T-cell (primary cell): ENCODE measurements around the gene ATAD1. TPM values are rescaled to one million over a fixed set of nuclear protein-coding genes. Genes with fewer than 3 reads are reported as not detected.

Experiments
- ATAC-seq, 4 experiments: fragments of 200-7000 bp in 3 of 4; fragments of 150-1000 bp in 1 of 4; cut with Tn5 transposase; replicated peaks in 1 of 4; 1 replicate in 3 of 4; 2 replicates in 1 of 4; pipeline ENCODE4 v1.10.0; 2021; ENCODE audit warnings: moderate library complexity in 3 of 4, mild to moderate bottlenecking in 2 of 4, moderate number of reproducible peaks in 1 of 4
- CTCF ChIA-PET, 2 donors: fragments of 300-600 bp; sonication (Branson Sonifier 250); formaldehyde crosslinking; loops; one replicate each; lab custom pipeline; 2022; ENCODE audit warnings: antibody characterized with exemption in 2 of 2; lab: Charles Lee
- POLR2A ChIA-PET, 2 donors: fragments of 300-600 bp; sonication (Branson Sonifier 250); formaldehyde crosslinking; loops; one replicate each; lab custom pipeline; 2022; ENCODE audit warnings: antibody characterized with exemption in 2 of 2; lab: Charles Lee
- DNase-seq, 35 experiments: peaks; one replicate each; pipeline versions ENCODE4 v3.0.0 to v3.0.0-alpha.2; 2013 to 2023
- H3K27ac ChIP-seq: one replicate; pipeline ENCODE4 v1.5.1; 2013; ENCODE audit warnings: low read length
- H3K27me3 ChIP-seq, 2 experiments: replicated peaks in 1 of 2; 1 replicate in 1 of 2; 2 replicates in 1 of 2; pipeline versions ENCODE4 v1.6.1 to v1.7.0; 2013; ENCODE audit warnings: low read length in 1 of 2, mixed read lengths in 1 of 2; ENCODE audit not compliant: control insufficient read depth in 2 of 2, insufficient read depth in 2 of 2; ENCODE audit errors: extremely low read depth in 1 of 2
- H3K36me3 ChIP-seq, 2 donors: 1 replicate in 1 of 2; 2 replicates in 1 of 2; pipeline versions ENCODE4 v1.6.1 to v1.7.0; 2013; ENCODE audit warnings: low read length in 1 of 2; ENCODE audit not compliant: control insufficient read depth in 2 of 2, insufficient read depth in 1 of 2; ENCODE audit errors: extremely low read depth in 1 of 2
- H3K4me1 ChIP-seq, 2 experiments: 1 replicate in 1 of 2; 2 replicates in 1 of 2; pipeline versions ENCODE4 v1.6.1 to v1.7.0; 2013; ENCODE audit warnings: low read length in 2 of 2, mixed read lengths in 1 of 2; ENCODE audit not compliant: insufficient read depth in 2 of 2, control insufficient read depth in 1 of 2; ENCODE audit errors: extremely low read depth in 1 of 2
- H3K4me3 ChIP-seq, 2 donors: 1 replicate in 1 of 2; 2 replicates in 1 of 2; pipeline versions ENCODE4 v1.5.1 to v1.7.0; 2013; ENCODE audit warnings: mild to moderate bottlenecking in 2 of 2, low read length in 1 of 2, moderate library complexity in 1 of 2; ENCODE audit not compliant: control insufficient read depth in 1 of 2; ENCODE audit errors: extremely low read depth in 1 of 2
- H3K9me3 ChIP-seq: 2 replicates; pipeline ENCODE4 v1.7.0; 2013
- H3K27ac Mint-ChIP-seq, 2 donors: one replicate each; pipeline ENCODE4 v1.8.0; 2020 to 2021; ENCODE audit warnings: mild to moderate bottlenecking in 2 of 2, mixed read lengths in 2 of 2
- H3K27me3 Mint-ChIP-seq, 2 donors: one replicate each; pipeline ENCODE4 v1.8.0; 2021 to 2022; ENCODE audit warnings: mixed read lengths in 2 of 2
- H3K36me3 Mint-ChIP-seq: one replicate; pipeline ENCODE4 v1.8.0; 2021; ENCODE audit warnings: mixed read lengths
- H3K4me1 Mint-ChIP-seq, 3 donors: one replicate each; pipeline ENCODE4 v1.8.0; 2020 to 2022; ENCODE audit warnings: mixed read lengths in 3 of 3, mild to moderate bottlenecking in 1 of 3
- H3K4me3 Mint-ChIP-seq, 3 donors: one replicate each; pipeline ENCODE4 v1.8.0; 2020 to 2022; ENCODE audit warnings: mild to moderate bottlenecking in 3 of 3, mixed read lengths in 3 of 3, moderate library complexity in 3 of 3
- H3K9me3 Mint-ChIP-seq, 3 donors: one replicate each; pipeline ENCODE4 v1.8.0; 2020 to 2022; ENCODE audit warnings: mixed read lengths in 3 of 3
- WGBS: methylation state at CpG from one replicate; pipeline ENCODE4 v1.1.5; 2013; ENCODE audit warnings: missing lambda C conversion rate; ENCODE audit not compliant: insufficient coverage; 5-methylcytosine and 5-hydroxymethylcytosine counted together
- total RNA-seq, 35 experiments: library from RNA in 6 of 35; stranded (reverse) in 6 of 35; fragments of 120-200 nt in 1 of 35; gene quantifications; one replicate each; pipeline versions ENCODE4 v1.2.1 to v1.2.4 and lab custom pipeline; 2013 to 2026

The ATAD1 gene
- total RNA-seq, 5 donors from 2014 or later (not counting 1 experiment from before 2014, with no cell fraction given), result 35.2 to 43.8 (median 42.1) TPM

- Mint-ChIP-seq H3K27ac (no peak overlapping the region), H3K4me3 (no peak overlapping the region), H3K4me1 (peaks cover 6 to 11% (median 6%) of the 10 kb centered on the region in 3 donors), H3K36me3 (peaks cover 42% of the 10 kb centered on the region), H3K9me3 (no peaks in the 10 kb centered on the region), H3K27me3 (no peaks in the 10 kb centered on the region)
- DNase-seq (no peak), ATAC-seq (no peak)
- Histone ChIP-seq H3K9me3 (no peaks in the 10 kb centered on the region), H3K4me3 (no peak overlapping the region), H3K4me1 (no peaks in the 10 kb centered on the region), H3K36me3 (peaks cover 0 to 32% of the 10 kb centered on the region in 2 donors), H3K27ac (no peak overlapping the region), H3K27me3 (no peaks in the 10 kb centered on the region)
- ChIA-PET POLR2A (interaction anchor here in 1 of 2 donors (0.6 kb wide), 1 partner anchor 9 kb away, joined by 3 read pairs; no protein-coding TSS in a partner anchor), CTCF (no interaction called here)
- 88% methylated on average over 1 of the region's 6 CpGs for WGBS
Measured at GRCh38 chr10:87760195-87760905, 57.7 kb downstream of the ATAD1 start.

- H3K36me3 ChIP-seq, result peaks cover 0 to 35% of the 10 kb centered on the region in 2 donors
- ATAC-seq, result no peak
- H3K27ac ChIP-seq, result no peak overlapping the region
- ChIA-PET POLR2A (no interaction called here), CTCF (no interaction called here)
- Mint-ChIP-seq H3K4me3 (no peak overlapping the region), H3K4me1 (peaks cover 6 to 11% (median 6%) of the 10 kb centered on the region in 3 donors), H3K36me3 (peaks cover 39% of the 10 kb centered on the region), H3K27ac (no peak overlapping the region), H3K27me3 (no peaks in the 10 kb centered on the region), H3K9me3 (no peaks in the 10 kb centered on the region)
- H3K9me3 ChIP-seq, result no peaks in the 10 kb centered on the region
- H3K27me3 ChIP-seq, result no peaks in the 10 kb centered on the region
- no peaks in the 10 kb centered on the region for H3K4me1 ChIP-seq
- no peak overlapping the region for H3K4me3 ChIP-seq
- DNase-seq, result no peak
Measured at GRCh38 chr10:87759551-87759950, 58.5 kb downstream of the ATAD1 start.

DNA sequence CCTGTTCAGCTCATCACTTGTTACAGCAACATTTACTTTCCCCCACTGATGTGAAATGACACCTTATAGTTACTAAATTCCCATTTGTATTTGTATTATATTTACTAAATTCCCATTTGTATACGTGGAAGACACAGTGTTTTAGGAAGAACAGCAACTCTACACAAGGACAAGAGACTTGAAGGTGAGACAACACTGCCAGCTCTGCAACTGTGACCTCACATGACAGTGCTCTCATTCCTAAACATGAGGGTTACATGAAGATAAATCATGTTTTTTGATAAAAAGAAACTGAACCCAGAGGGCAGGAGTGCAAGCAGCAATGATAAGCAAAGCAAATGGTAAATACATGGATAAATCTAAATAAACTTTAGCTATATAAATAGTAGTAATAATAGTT, 60.3 kb downstream of the ATAD1 start:
- Histone ChIP-seq H3K27ac (no peak overlapping the region), H3K27me3 (no peaks in the 10 kb centered on the region), H3K9me3 (no peaks in the 10 kb centered on the region), H3K4me1 (no peaks in the 10 kb centered on the region), H3K36me3 (peaks cover 0 to 38% of the 10 kb centered on the region in 2 donors), H3K4me3 (no peak overlapping the region)
- Mint-ChIP-seq H3K9me3 (no peaks in the 10 kb centered on the region), H3K27ac (no peak overlapping the region), H3K36me3 (peaks cover 42% of the 10 kb centered on the region), H3K27me3 (no peaks in the 10 kb centered on the region), H3K4me1 (peaks cover 6 to 11% (median 6%) of the 10 kb centered on the region in 3 donors), H3K4me3 (no peak overlapping the region)
- no peak for ATAC-seq
- DNase-seq, result no peak
- ChIA-PET CTCF (interaction anchor here in 1 of 2 donors (0.5 kb wide), 1 partner anchor 33 kb away, joined by 6 read pairs; no protein-coding TSS in a partner anchor), POLR2A (no interaction called here)
- WGBS, result no CpG with 5 or more reads among the region's 1 CpG

GRCh38 chr10:87753995-87754866, 63.8 kb downstream of the ATAD1 start:
- DNase-seq (no peak), ATAC-seq (no peak)
- Mint-ChIP-seq H3K27ac (no peak overlapping the region), H3K4me1 (peaks cover 0 to 4% (median 0%) of the 10 kb centered on the region in 3 donors), H3K4me3 (no peak overlapping the region), H3K9me3 (no peaks in the 10 kb centered on the region), H3K27me3 (no peaks in the 10 kb centered on the region), H3K36me3 (peaks cover 28% of the 10 kb centered on the region)
- Histone ChIP-seq H3K36me3 (peaks cover 0 to 27% of the 10 kb centered on the region in 2 donors), H3K9me3 (no peaks in the 10 kb centered on the region), H3K4me1 (no peaks in the 10 kb centered on the region), H3K27me3 (no peaks in the 10 kb centered on the region), H3K4me3 (no peak overlapping the region), H3K27ac (no peak overlapping the region)
- ChIA-PET POLR2A (interaction anchor here in 1 of 2 donors (0.5 kb wide), 1 partner anchor 153 kb away, joined by 3 read pairs; no protein-coding TSS in a partner anchor), CTCF (no interaction called here)
- 64% methylated on average over 4 of the region's 8 CpGs for WGBS

- Histone ChIP-seq H3K4me1 (no peaks in the 10 kb centered on the region), H3K27ac (no peak overlapping the region), H3K9me3 (no peaks in the 10 kb centered on the region), H3K36me3 (peaks cover 0 to 25% of the 10 kb centered on the region in 2 donors), H3K4me3 (no peak overlapping the region), H3K27me3 (no peaks in the 10 kb centered on the region)
- no peak for ATAC-seq
- no peaks in the 10 kb centered on the region for H3K9me3 Mint-ChIP-seq
- H3K27me3 Mint-ChIP-seq, result no peaks in the 10 kb centered on the region
- H3K4me3 Mint-ChIP-seq, result no peak overlapping the region
- ChIA-PET POLR2A (no interaction called here), CTCF (no interaction called here)
- WGBS, result no CpG with 5 or more reads among the region's 2 CpGs
- H3K36me3 Mint-ChIP-seq, result peaks cover 28% of the 10 kb centered on the region
- H3K4me1 Mint-ChIP-seq, result no peaks in the 10 kb centered on the region
- no peak overlapping the region for H3K27ac Mint-ChIP-seq
- no peak for DNase-seq
Measured at GRCh38 chr10:87752566-87752965, 65.5 kb downstream of the ATAD1 start.

GRCh38 chr10:87751274-87751673, 66.8 kb downstream of the ATAD1 start:
- Histone ChIP-seq H3K27ac (no peak overlapping the region), H3K4me1 (no peaks in the 10 kb centered on the region), H3K9me3 (no peaks in the 10 kb centered on the region), H3K27me3 (no peaks in the 10 kb centered on the region), H3K36me3 (peaks cover 0 to 22% of the 10 kb centered on the region in 2 donors), H3K4me3 (no peak overlapping the region)
- DNase-seq, result no peak
- H3K4me1 Mint-ChIP-seq, result no peaks in the 10 kb centered on the region
- ChIA-PET POLR2A (no interaction called here), CTCF (interaction anchor here (0.5 to 1.5 kb wide), 2 partner anchors 18 to 23 kb away, joined by 3 read pairs; no protein-coding TSS in a partner anchor)
- no peak overlapping the region for H3K4me3 Mint-ChIP-seq
- H3K36me3 Mint-ChIP-seq, result peaks cover 25% of the 10 kb centered on the region
- no peaks in the 10 kb centered on the region for H3K27me3 Mint-ChIP-seq
- no peaks in the 10 kb centered on the region for H3K9me3 Mint-ChIP-seq
- no peak overlapping the region for H3K27ac Mint-ChIP-seq
- ATAC-seq, result no peak
- no CpG with 5 or more reads among the region's 2 CpGs for WGBS
